Loucy (cell line): ENCODE measurements around the gene CCDC85C.

ENCODE experiments used
- H2AFZ ChIP-seq: fragments of 200-600 bp; sonication (generic); 2 replicates; pipeline ENCODE4 v1.6.0; 2016; ENCODE audit warnings: antibody characterized with exemption, mild to moderate bottlenecking, low read length, moderate library complexity
- H3F3A ChIP-seq: fragments of 200-600 bp; 2 replicates; pipeline ENCODE4 v1.6.0; 2016; ENCODE audit warnings: antibody characterized with exemption, low read depth, mild to moderate bottlenecking
- H3K27me3 ChIP-seq: fragments of 200-600 bp; sonication (generic); 2 replicates; pipeline ENCODE4 v1.6.1; 2014; ENCODE audit warnings: low read length, mild to moderate bottlenecking; ENCODE audit not compliant: insufficient read depth, poor library complexity, severe bottlenecking
- H3K36me3 ChIP-seq: fragments of 200-600 bp; sonication (generic); 2 replicates; pipeline ENCODE4 v1.6.1; 2016; ENCODE audit warnings: low read length; ENCODE audit not compliant: insufficient read depth
- H3K4me1 ChIP-seq: fragments of 200-600 bp; sonication (generic); 2 replicates; pipeline ENCODE4 v1.5.1; 2014; ENCODE audit warnings: low read length, mild to moderate bottlenecking; ENCODE audit not compliant: insufficient read depth, poor library complexity, severe bottlenecking
- H3K4me2 ChIP-seq: fragments of 200-600 bp; sonication (generic); 2 replicates; pipeline ENCODE4 v1.6.0; 2014; ENCODE audit warnings: antibody characterized with exemption, low read length, low read depth, mild to moderate bottlenecking; ENCODE audit not compliant: poor library complexity, severe bottlenecking
- H3K4me3 ChIP-seq: fragments of 200-600 bp; sonication (generic); 2 replicates; pipeline ENCODE4 v1.5.1; 2014; ENCODE audit warnings: low read length, mild to moderate bottlenecking, mixed read lengths; ENCODE audit not compliant: poor library complexity, severe bottlenecking
- H3K79me2 ChIP-seq: fragments of 200-600 bp; sonication (generic); 2 replicates; pipeline ENCODE4 v1.6.1; 2014; ENCODE audit warnings: low read length; ENCODE audit not compliant: insufficient read depth
- H3K9ac ChIP-seq: fragments of 200-600 bp; sonication (generic); 2 replicates; pipeline ENCODE4 v1.6.0; 2014; ENCODE audit warnings: mild to moderate bottlenecking, low read depth, low read length, moderate library complexity; ENCODE audit not compliant: poor library complexity, severe bottlenecking
- H3K9me2 ChIP-seq: fragments of 200-600 bp; sonication (generic); replicated peaks from 2 replicates; pipeline ENCODE4 v1.6.1; 2016; ENCODE audit warnings: low read depth, low read length, mixed read lengths
- H3K9me3 ChIP-seq: fragments of 200-600 bp; sonication (generic); 2 replicates; pipeline ENCODE4 v1.6.1; 2014; ENCODE audit warnings: mild to moderate bottlenecking, antibody characterized with exemption, low read length, low read depth; ENCODE audit not compliant: insufficient read depth
- H4K20me1 ChIP-seq: fragments of 200-600 bp; sonication (generic); 2 replicates; pipeline ENCODE4 v1.6.0; 2014; ENCODE audit warnings: antibody characterized with exemption, low read length, mild to moderate bottlenecking; ENCODE audit not compliant: insufficient read depth, poor library complexity, severe bottlenecking
- CTCF ChIP-seq: fragments of 200-600 bp; sonication (generic); conservative IDR thresholded peaks from 2 replicates; pipeline ENCODE4 v1.5.1; 2014; ENCODE audit warnings: mild to moderate bottlenecking, antibody characterized with exemption, low read length
- EZH2phosphoT487 ChIP-seq: fragments of 200-600 bp; IDR thresholded peaks from 2 replicates; pipeline ENCODE4 v1.6.1; 2018; ENCODE audit warnings: antibody characterized with exemption, mild to moderate bottlenecking, moderate library complexity, borderline replicate concordance

Gene CCDC85C

GRCh38 chr14:99592933-99593753 is 10.9 kb downstream of the CCDC85C start:
- Histone ChIP-seq H3K36me3 (no peaks in the 10 kb centered on the region), H3K9me2 (no peaks in the 10 kb centered on the region), H3K4me1 (peaks cover 48% of the 10 kb centered on the region), H3F3A (no peaks in the 10 kb centered on the region), H3K9me3 (no peaks in the 10 kb centered on the region), H3K9ac (no peak overlapping the region), H3K4me3 (no peak overlapping the region), H4K20me1 (no peaks in the 10 kb centered on the region), H2AFZ (no peak overlapping the region), H3K27me3 (no peaks in the 10 kb centered on the region), H3K4me2 (no peak overlapping the region), H3K79me2 (peaks cover 91% of the 10 kb centered on the region)
- TF ChIP-seq EZH2phosphoT487 (no peak), CTCF (no peak)

GRCh38 chr14:99592394-99592793 is 11.6 kb downstream of the CCDC85C start:
- H3K4me3 ChIP-seq = no peak overlapping the region
- H3K9me2 ChIP-seq = no peaks in the 10 kb centered on the region
- no peak overlapping the region for H2AFZ ChIP-seq
- H3K79me2 ChIP-seq = peaks cover 91% of the 10 kb centered on the region
- H3K9ac ChIP-seq = no peak overlapping the region
- no peak overlapping the region for H3K4me2 ChIP-seq
- H3K36me3 ChIP-seq = no peaks in the 10 kb centered on the region
- H3K9me3 ChIP-seq = no peaks in the 10 kb centered on the region
- peaks cover 48% of the 10 kb centered on the region for H3K4me1 ChIP-seq
- H3F3A ChIP-seq = no peaks in the 10 kb centered on the region
- H3K27me3 ChIP-seq = no peaks in the 10 kb centered on the region
- no peaks in the 10 kb centered on the region for H4K20me1 ChIP-seq
- TF ChIP-seq EZH2phosphoT487 = no peak
- no peak for TF ChIP-seq CTCF

GRCh38 chr14:99590746-99591555 is 13.1 kb downstream of the CCDC85C start:
- peak overlapping the region; percentile 72 for H3K4me2 ChIP-seq
- TF ChIP-seq CTCF (no peak), EZH2phosphoT487 (no peak)
- H3K36me3 ChIP-seq = no peaks in the 10 kb centered on the region
- peaks cover 91% of the 10 kb centered on the region for H3K79me2 ChIP-seq
- H4K20me1 ChIP-seq = no peaks in the 10 kb centered on the region
- no peaks in the 10 kb centered on the region for H3K27me3 ChIP-seq
- H3K9me3 ChIP-seq = no peaks in the 10 kb centered on the region
- no peaks in the 10 kb centered on the region for H3K9me2 ChIP-seq
- H2AFZ ChIP-seq = no peak overlapping the region
- H3K9ac ChIP-seq = peak overlapping the region; percentile 50
- H3F3A ChIP-seq = no peaks in the 10 kb centered on the region
- H3K4me1 ChIP-seq = peaks cover 44% of the 10 kb centered on the region
- peak overlapping the region; percentile 47 for H3K4me3 ChIP-seq
